GM18508 (cell line): ENCODE results near the gene DRAM1.

Source experiments
- ATAC-seq: cut with Tn5 transposase; IDR thresholded peaks from one replicate; pipeline ENCODE4 v1.9.1; 2021; ENCODE audit warnings: moderate number of reproducible peaks; ENCODE audit not compliant: insufficient read depth, unreplicated experiment

The DRAM1 gene

DNA sequence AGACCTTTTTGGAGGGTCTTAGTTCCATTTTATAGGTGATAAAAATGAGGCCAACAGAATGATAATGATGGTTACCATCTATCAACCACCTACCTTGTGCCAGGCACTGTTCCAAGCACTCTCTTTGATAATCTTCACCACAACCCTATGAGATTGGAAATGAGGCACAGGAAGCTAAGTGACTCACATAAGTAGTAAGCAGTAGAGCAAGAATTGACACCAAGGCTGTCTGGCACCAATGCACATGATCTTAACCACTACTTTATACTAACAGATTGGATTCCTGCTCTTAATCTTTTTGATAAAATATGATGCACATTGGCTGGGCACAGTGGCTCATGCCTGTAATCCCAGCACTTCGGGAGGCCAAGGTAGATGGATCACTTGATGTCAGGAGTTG, 91.4 kb downstream of the DRAM1 start:
- no peak for ATAC-seq
